ENCODE data around the gene SLC13A2. TPM values are rescaled to one million over a fixed set of nuclear protein-coding genes. Genes with fewer than 3 reads are reported as not detected.

SLC13A2 gene
- polyA plus RNA-seq, 1 donor (not counting 4 experiments of a cell fraction or from before 2014, with no cell fraction given), result not detected

GRCh38 chr17:28508211-28508724, 34.8 kb downstream of the SLC13A2 start:
- dilution Hi-C loops (cut with MboI; ENCODE audit: extremely low pct_ligation_motif_present, low sequenced_read_pairs), result no loop called here
- no peaks in the 10 kb centered on the region for H3K36me3 ChIP-seq (ENCODE audit: control insufficient read depth in 2 of 2, extremely low read depth in 1 of 2, insufficient read depth in 2 of 2, low read length in 2 of 2)
- peak overlapping the region; percentile 59 for H3K9ac ChIP-seq (ENCODE audit: control insufficient read depth, extremely low read depth, insufficient read depth, low read length)
- peak overlapping the region in 1 of 3 experiments; percentile 29 for H3K4me3 ChIP-seq (ENCODE audit: control insufficient read depth in 2 of 3, extremely low read depth in 1 of 3, insufficient read depth in 2 of 3, low read depth in 1 of 3, low read length in 3 of 3)
- peak; percentile 59 for FAIRE-seq
- H4K20me1 ChIP-seq (ENCODE audit: control insufficient read depth, extremely low read depth, insufficient read depth, low read length), result no peaks in the 10 kb centered on the region
- peak overlapping the region; percentile 57 for H3K4me2 ChIP-seq (ENCODE audit: control insufficient read depth, extremely low read depth, insufficient read depth, low read depth, low read length)
- TF ChIP-seq, protein P1, sequence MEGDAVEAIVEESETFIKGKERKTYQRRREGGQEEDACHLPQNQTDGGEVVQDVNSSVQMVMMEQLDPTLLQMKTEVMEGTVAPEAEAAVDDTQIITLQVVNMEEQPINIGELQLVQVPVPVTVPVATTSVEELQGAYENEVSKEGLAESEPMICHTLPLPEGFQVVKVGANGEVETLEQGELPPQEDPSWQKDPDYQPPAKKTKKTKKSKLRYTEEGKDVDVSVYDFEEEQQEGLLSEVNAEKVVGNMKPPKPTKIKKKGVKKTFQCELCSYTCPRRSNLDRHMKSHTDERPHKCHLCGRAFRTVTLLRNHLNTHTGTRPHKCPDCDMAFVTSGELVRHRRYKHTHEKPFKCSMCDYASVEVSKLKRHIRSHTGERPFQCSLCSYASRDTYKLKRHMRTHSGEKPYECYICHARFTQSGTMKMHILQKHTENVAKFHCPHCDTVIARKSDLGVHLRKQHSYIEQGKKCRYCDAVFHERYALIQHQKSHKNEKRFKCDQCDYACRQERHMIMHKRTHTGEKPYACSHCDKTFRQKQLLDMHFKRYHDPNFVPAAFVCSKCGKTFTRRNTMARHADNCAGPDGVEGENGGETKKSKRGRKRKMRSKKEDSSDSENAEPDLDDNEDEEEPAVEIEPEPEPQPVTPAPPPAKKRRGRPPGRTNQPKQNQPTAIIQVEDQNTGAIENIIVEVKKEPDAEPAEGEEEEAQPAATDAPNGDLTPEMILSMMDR (optimal IDR thresholded peaks at IDR 0.05 in 1 of 3, IDR thresholded peaks at IDR 0.05 in 1 of 3, conservative IDR thresholded peaks at IDR 0.05 in 1 of 3; ENCODE audit: extremely low read depth in 1 of 3, insufficient read depth in 2 of 3, low read length in 3 of 3), result no peak
- no peak for TF ChIP-seq EZH2 (IDR thresholded peaks at IDR 0.05; ENCODE audit: low read length)
- DNase-seq (ENCODE audit: low read depth, low spot score), result no peak
- peaks cover 38% of the 10 kb centered on the region for H3K4me1 ChIP-seq (ENCODE audit: control insufficient read depth, extremely low read depth, insufficient read depth, low read length)
- H3K9me3 ChIP-seq (ENCODE audit: control insufficient read depth, low read depth, low read length), result no peaks in the 10 kb centered on the region
- H3K9me1 ChIP-seq (ENCODE audit: control insufficient read depth, extremely low read depth, insufficient read depth, low read length), result peaks cover 2% of the 10 kb centered on the region
- peak overlapping the region; percentile 27 for H3K27ac ChIP-seq (ENCODE audit: control insufficient read depth, insufficient read depth, low read length)
- H3K27me3 ChIP-seq (ENCODE audit: control insufficient read depth, extremely low read depth, insufficient read depth, low read length), result no peaks in the 10 kb centered on the region
- no peak overlapping the region for H2AFZ ChIP-seq (ENCODE audit: control insufficient read depth, low read length)
- no peaks in the 10 kb centered on the region for H3K79me2 ChIP-seq (ENCODE audit: control insufficient read depth, insufficient read depth, low read length)

DNA sequence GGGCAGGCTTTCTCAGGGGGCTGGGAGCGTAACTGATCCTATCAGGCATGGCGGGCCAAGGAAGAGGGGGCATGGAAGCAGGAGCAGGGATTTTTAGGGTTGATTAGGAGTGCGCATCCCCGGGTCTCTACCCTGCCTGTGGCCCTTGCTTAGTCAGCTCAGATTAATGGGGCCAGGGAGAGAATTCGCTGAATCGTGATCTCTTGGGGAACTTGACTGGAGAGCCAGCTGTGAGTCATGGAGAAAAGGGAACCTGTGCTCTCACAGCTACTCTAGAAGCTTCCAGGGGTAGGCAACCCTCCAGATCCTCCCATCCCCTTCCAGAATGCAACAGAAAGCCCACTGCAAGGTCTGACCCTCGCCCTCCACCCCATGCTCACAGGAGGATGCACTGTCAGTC, 36.3 kb downstream of the SLC13A2 start:
- no peak overlapping the region for H3K4me2 ChIP-seq (ENCODE audit: control insufficient read depth, extremely low read depth, insufficient read depth, low read depth, low read length)
- no peaks in the 10 kb centered on the region for H3K79me2 ChIP-seq (ENCODE audit: control insufficient read depth, insufficient read depth, low read length)
- no peak overlapping the region for H3K9ac ChIP-seq (ENCODE audit: control insufficient read depth, extremely low read depth, insufficient read depth, low read length)
- DNase-seq (ENCODE audit: low read depth, low spot score), result no peak
- TF ChIP-seq, protein P1 (optimal IDR thresholded peaks at IDR 0.05 in 1 of 3, IDR thresholded peaks at IDR 0.05 in 1 of 3, conservative IDR thresholded peaks at IDR 0.05 in 1 of 3; ENCODE audit: extremely low read depth in 1 of 3, insufficient read depth in 2 of 3, low read length in 3 of 3), result no peak
- no peak for TF ChIP-seq EZH2 (IDR thresholded peaks at IDR 0.05; ENCODE audit: low read length)
- H3K36me3 ChIP-seq (ENCODE audit: control insufficient read depth in 2 of 2, extremely low read depth in 1 of 2, insufficient read depth in 2 of 2, low read length in 2 of 2), result no peaks in the 10 kb centered on the region
- H3K4me1 ChIP-seq (ENCODE audit: control insufficient read depth, extremely low read depth, insufficient read depth, low read length), result peaks cover 42% of the 10 kb centered on the region
- no peak for FAIRE-seq
- H4K20me1 ChIP-seq (ENCODE audit: control insufficient read depth, extremely low read depth, insufficient read depth, low read length), result no peaks in the 10 kb centered on the region
- H3K27me3 ChIP-seq (ENCODE audit: control insufficient read depth, extremely low read depth, insufficient read depth, low read length), result peaks cover 8% of the 10 kb centered on the region
- H3K9me1 ChIP-seq (ENCODE audit: control insufficient read depth, extremely low read depth, insufficient read depth, low read length), result peaks cover 2% of the 10 kb centered on the region
- no peaks in the 10 kb centered on the region for H3K9me3 ChIP-seq (ENCODE audit: control insufficient read depth, low read depth, low read length)
- H2AFZ ChIP-seq (ENCODE audit: control insufficient read depth, low read length), result no peak overlapping the region
- dilution Hi-C loops (cut with MboI; ENCODE audit: extremely low pct_ligation_motif_present, low sequenced_read_pairs), result no loop called here
- H3K4me3 ChIP-seq (ENCODE audit: control insufficient read depth in 2 of 3, extremely low read depth in 1 of 3, insufficient read depth in 2 of 3, low read depth in 1 of 3, low read length in 3 of 3), result no peak overlapping the region
- H3K27ac ChIP-seq (ENCODE audit: control insufficient read depth, insufficient read depth, low read length), result no peak overlapping the region

Measured in keratinocyte (primary cell).